Psoas muscle (tissue), 8 donors: ENCODE results near the gene POLR3K. TPM values are rescaled to one million over a fixed set of nuclear protein-coding genes. Genes with fewer than 3 reads are reported as not detected.

ENCODE experiments used
- ATAC-seq, 4 donors: fragments of 200-7000 bp; cut with Tn5 transposase; one replicate each; pipeline ENCODE4 v1.9.1; 2020; ENCODE audit warnings: moderate library complexity in 3 of 4, mild to moderate bottlenecking in 2 of 4
- DNase-seq, 2 donors: peaks; one replicate each; pipeline ENCODE4 v3.0.0-alpha.2; 2020
- H3K27ac ChIP-seq: fragments of 200-600 bp; one replicate; pipeline ENCODE4 v1.8.0; 2022
- H3K27me3 ChIP-seq, 3 donors: fragments of 200-600 bp in 1 of 3; one replicate each; pipeline versions ENCODE4 v1.6.1 to v1.8.0; 2013 to 2022; ENCODE audit warnings: low read length in 2 of 3, mild to moderate bottlenecking in 2 of 3, moderate library complexity in 1 of 3; ENCODE audit not compliant: insufficient read depth in 3 of 3
- H3K36me3 ChIP-seq, 2 donors: fragments of 200-600 bp in 1 of 2; one replicate each; pipeline versions ENCODE4 v1.6.1 to v1.8.0; 2013 to 2022; ENCODE audit warnings: low read depth in 1 of 2, mild to moderate bottlenecking in 1 of 2, moderate library complexity in 1 of 2; ENCODE audit not compliant: insufficient read depth in 1 of 2
- H3K4me1 ChIP-seq: fragments of 200-600 bp; one replicate; pipeline ENCODE4 v1.8.0; 2022
- H3K4me3 ChIP-seq: fragments of 200-600 bp; one replicate; pipeline ENCODE4 v1.8.0; 2022; ENCODE audit warnings: mild to moderate bottlenecking
- H3K9me3 ChIP-seq: fragments of 200-600 bp; one replicate; pipeline ENCODE4 v1.8.0; 2022
- WGBS, 3 donors: extraction: QIAGEN DNeasy Blood & Tissue Kit; methylation state at CpG; one replicate each; pipeline versions ENCODE4 v1.1.6 to v1.1.7; 2013; 5-methylcytosine and 5-hydroxymethylcytosine counted together
- intact Hi-C, 2 donors: fragments of 100-400 bp; cut with DNase I; formaldehyde crosslinking; loops; one replicate each; pipeline versions ENCODE4 v1.11.0 to v1.14.2; 2022
- polyA plus RNA-seq, 3 donors: library from polyadenylated mRNA; stranded (reverse); fragments of 200-250 nt; gene quantifications; one replicate each; pipeline ENCODE4 v1.2.3, GENCODE V29; 2013
- total RNA-seq, 4 donors: library from RNA; stranded (reverse); fragmentation: NEBNext Ultra II Directional in 2 of 4; extraction: Animal tissue kit (Norgen Biotek cat#: 25700) in 2 of 4; gene quantifications; one replicate each; pipeline versions ENCODE4 v1.2.1 to v1.2.4, GENCODE V29; 2021 to 2023
- TF ChIP-seq, protein P1 (sequence below): fragments of 200-600 bp; IDR thresholded peaks from one replicate; pipeline ENCODE4 v1.8.0; 2022; ENCODE audit warnings: antibody characterized with exemption
- donor health status: healthy with polysubstance abuse.
- donor health status: DM: no; HTN: no; CAD: no; lungs with moderate emphysema.
- donor health status: Bipolar disorder and iron deficiency.
- donor health status: healthy.
- donor health status: DM: yes; HTN: yes; CAD: no.
- donor health status: DM: no; HTN: no; CAD: no.
- donor health status: DM: no; HTN: no; CAD: no.
- donor health status: DM: yes; HTN: yes; CAD: no.

Gene POLR3K
- total and polyA plus RNA-seq, 7 donors = 5.8 to 17.5 (median 10.9) TPM

DNA sequence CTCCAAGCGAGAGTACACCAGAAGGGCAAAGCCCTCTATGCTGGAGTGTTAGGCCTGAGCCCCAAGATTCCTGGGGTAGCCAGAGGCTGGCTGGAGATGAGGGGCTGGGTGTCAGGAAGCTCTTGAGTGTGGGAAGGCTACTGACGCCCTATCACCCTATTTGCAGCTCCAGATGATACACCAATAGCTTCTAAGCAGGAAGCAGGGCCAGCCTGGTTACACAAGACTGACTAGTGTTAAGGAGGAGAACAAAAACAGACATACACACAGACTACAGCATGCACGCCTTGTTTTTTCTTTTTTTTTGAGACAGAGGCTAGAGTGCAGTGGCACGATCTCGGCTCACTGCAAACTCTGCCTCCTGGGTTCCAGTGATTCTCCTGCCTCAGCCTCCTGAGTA, 15.9 kb downstream of the POLR3K start:
- Histone ChIP-seq H3K9me3 (no peaks in the 10 kb centered on the region), H3K27me3 (no peaks in the 10 kb centered on the region), H3K4me1 (no peaks in the 10 kb centered on the region), H3K36me3 (no peaks in the 10 kb centered on the region), H3K27ac (no peak overlapping the region), H3K4me3 (no peak overlapping the region)
- ATAC-seq (no peak), DNase-seq (no peak)
- WGBS, 3 donors = 93 to 97% (median 96%) methylated on average over 5 of the region's 5 CpGs
- TF ChIP-seq, protein P1, sequence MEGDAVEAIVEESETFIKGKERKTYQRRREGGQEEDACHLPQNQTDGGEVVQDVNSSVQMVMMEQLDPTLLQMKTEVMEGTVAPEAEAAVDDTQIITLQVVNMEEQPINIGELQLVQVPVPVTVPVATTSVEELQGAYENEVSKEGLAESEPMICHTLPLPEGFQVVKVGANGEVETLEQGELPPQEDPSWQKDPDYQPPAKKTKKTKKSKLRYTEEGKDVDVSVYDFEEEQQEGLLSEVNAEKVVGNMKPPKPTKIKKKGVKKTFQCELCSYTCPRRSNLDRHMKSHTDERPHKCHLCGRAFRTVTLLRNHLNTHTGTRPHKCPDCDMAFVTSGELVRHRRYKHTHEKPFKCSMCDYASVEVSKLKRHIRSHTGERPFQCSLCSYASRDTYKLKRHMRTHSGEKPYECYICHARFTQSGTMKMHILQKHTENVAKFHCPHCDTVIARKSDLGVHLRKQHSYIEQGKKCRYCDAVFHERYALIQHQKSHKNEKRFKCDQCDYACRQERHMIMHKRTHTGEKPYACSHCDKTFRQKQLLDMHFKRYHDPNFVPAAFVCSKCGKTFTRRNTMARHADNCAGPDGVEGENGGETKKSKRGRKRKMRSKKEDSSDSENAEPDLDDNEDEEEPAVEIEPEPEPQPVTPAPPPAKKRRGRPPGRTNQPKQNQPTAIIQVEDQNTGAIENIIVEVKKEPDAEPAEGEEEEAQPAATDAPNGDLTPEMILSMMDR = no peak
- intact Hi-C loops = no loop called here

DNA sequence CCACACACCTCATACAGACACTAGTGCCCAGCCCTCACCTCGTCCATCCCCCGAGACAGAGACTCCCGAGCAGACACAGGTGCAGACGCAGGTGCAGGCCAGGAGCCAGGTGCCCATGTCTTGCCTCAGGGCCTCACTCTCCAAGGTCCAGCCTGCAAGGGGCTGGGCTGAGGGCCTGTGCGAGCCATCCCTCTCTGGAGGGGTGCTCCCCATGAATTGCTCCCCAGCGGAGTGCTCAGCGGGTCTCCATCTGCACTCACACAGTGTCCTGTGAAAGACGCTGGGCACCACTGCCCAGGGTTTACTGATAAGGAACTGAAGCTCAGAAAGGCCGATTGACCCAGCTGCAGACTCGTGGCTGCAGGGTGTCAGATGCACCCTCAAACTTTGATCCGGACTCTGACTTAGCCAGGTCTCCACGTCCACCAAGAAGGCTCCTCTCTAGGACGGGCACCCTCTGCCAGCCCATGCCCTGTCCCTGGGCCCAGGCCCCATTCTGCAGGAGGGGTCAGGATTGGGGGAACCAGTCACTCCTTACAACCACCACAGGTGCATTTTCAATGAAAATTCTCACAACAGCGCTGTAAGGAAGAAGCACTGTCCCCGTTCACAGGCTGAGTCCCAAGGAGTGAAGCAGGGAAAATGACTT, 16.9 kb downstream of the POLR3K start:
- peak in 1 of 2 donors; percentile 32 for DNase-seq
- TF ChIP-seq, protein P1 = no peak
- Histone ChIP-seq H3K27me3 (no peaks in the 10 kb centered on the region), H3K9me3 (no peaks in the 10 kb centered on the region), H3K36me3 (no peaks in the 10 kb centered on the region), H3K4me3 (no peak overlapping the region), H3K27ac (no peak overlapping the region), H3K4me1 (no peaks in the 10 kb centered on the region)
- ATAC-seq = no peak
- 89 to 91% (median 90%) methylated on average over 14 to 15 of the region's 15 CpGs for WGBS, 3 donors
- intact Hi-C loops = no loop called here

DNA sequence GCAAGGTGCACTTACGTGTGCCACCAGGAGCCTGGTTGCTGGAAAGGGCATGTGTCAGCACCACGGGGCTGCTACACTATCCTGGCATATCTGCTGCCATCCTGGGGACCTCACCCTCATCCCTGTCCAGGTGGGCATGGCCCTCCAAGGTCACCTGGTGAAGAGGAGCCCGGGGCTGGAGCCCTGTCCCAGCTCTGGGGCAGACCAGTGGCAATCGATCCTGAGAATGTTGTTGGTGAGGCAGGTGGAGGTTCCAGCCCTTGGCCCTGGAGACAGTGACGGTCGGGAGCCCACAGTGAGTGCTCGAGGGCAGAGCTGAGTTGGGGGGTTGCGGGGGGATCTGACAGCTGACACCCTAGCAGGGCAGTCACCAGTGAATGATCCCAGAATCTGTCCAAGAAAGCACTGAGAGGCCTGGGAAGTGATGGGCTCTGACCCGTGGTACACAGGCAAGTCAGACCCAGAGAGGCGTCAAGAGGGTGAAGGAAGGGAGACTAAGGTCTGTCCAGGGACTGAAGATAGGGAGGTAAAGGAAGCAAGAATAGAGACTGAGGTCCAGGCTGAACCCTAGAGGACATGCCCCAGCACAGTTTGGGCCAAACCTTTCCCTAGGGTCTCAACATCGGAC, 17.6 kb downstream of the POLR3K start:
- DNase-seq (no peak), ATAC-seq (no peak)
- intact Hi-C loops = no loop called here
- Histone ChIP-seq H3K4me3 (no peak overlapping the region), H3K27me3 (no peaks in the 10 kb centered on the region), H3K27ac (no peak overlapping the region), H3K36me3 (no peaks in the 10 kb centered on the region), H3K4me1 (no peaks in the 10 kb centered on the region), H3K9me3 (no peaks in the 10 kb centered on the region)
- WGBS, 3 donors = 78 to 88% (median 82%) methylated on average over 10 to 11 of the region's 11 CpGs
- TF ChIP-seq, protein P1 = no peak

DNA sequence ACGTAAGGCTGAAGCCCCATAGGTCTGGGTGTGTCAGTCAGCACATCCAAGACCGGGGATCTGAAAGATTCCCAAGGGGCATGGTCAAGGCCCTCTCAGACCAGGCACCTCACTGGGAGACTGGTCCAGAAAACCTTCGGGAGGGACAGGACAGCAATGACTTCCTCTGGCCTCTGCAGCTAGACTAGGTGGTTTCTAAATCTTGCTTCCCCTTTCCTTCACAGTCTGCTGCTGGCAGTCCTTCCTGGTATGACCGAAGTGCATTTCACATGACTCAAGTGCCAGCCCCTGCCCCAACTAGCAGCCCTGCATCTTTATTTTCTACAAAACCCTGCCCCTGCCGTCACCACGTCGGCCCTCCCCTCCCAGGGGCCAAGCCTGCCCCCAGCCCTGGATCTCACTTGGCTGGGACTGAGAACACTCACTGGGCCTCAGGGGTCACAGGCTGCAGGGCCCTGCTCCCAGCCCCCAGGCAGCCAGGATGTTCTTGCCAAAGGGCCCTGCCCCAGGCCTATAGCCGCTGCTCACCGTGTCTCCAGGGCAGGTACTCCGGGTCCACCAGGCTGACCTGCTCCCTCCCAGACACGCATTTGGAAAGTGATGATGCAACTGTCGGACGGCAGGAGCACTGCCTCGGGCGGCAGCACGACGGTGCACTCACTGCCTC, 18.3 kb downstream of the POLR3K start:
- Histone ChIP-seq H3K4me3 (no peak overlapping the region), H3K4me1 (no peaks in the 10 kb centered on the region), H3K27ac (no peak overlapping the region), H3K27me3 (no peaks in the 10 kb centered on the region), H3K36me3 (no peaks in the 10 kb centered on the region), H3K9me3 (no peaks in the 10 kb centered on the region)
- TF ChIP-seq, protein P1 = no peak
- ATAC-seq = no peak
- no peak for DNase-seq
- 68 to 79% (median 77%) methylated on average over 17 of the region's 17 CpGs for WGBS, 3 donors
- intact Hi-C loops = no loop called here
